ENCODE data around the gene CAPN1. TPM values are rescaled to one million over a fixed set of nuclear protein-coding genes. Genes with fewer than 3 reads are reported as not detected.
A peak's percentile ranks its signal among the peaks of the same experiment; 100 is the strongest.

Gene CAPN1
- total RNA-seq, result 100 to 1,000 TPM; 135 to 203 (median 161) TPM
- 100 to 1,000 TPM in 1 of 3 donors, 10 to 100 TPM in 2; 61.6 to 111 (median 73.3) TPM for polyA plus RNA-seq
- long read RNA-seq, donor 1, partial matches to known transcripts, result 14 of 20 reads
- long read RNA-seq, donor 1, other reads (novel, unspliced or antisense), result 6 of 20 reads
- long read RNA-seq, donor 2, partial matches to known transcripts, result 10 of 23 reads
- long read RNA-seq, donor 2, other reads (novel, unspliced or antisense), result 11 of 23 reads

GRCh38 chr11:65181569-65182257 is at the start of gene CAPN1:
Gene CAPN1, plus strand, starts transcription at chr11:65181928. Its CDS starts 774 bp downstream, at chr11:65182702.
- peaks cover 21 to 63% (median 36%) of the 10 kb centered on the region in 6 donors for H3K4me1 ChIP-seq
- intact Hi-C loops (cut with DNase I; ENCODE audit: low total_unique reads), result loop anchor here (5.0 kb wide), 1 partner anchor 64 kb away; the partner anchor contains the start of gene ZNHIT2
- DNase-seq, result peak; percentile 92
- peak within 1 kb of the TSS; percentile 57 to 98 (median 92) for H3K4me3 ChIP-seq
- no peaks in the 10 kb centered on the region for H3K9me3 ChIP-seq
- TF ChIP-seq POLR2AphosphoS5 (IDR thresholded peaks at IDR 0.05) (peak; percentile 36 to 53 (median 53)), POLR2A (IDR thresholded peaks at IDR 0.05) (no peak), CTCF (IDR thresholded peaks at IDR 0.05 in 8 of 11, conservative IDR thresholded peaks at IDR 0.05 in 3 of 11) (no peak)
- H3K36me3 ChIP-seq, result peaks cover 0 to 38% (median 13%) of the 10 kb centered on the region in 6 donors
- WGBS, 5 donors, result 0 to 1% (median 0%) methylated on average over 18 to 42 of the region's 43 CpGs
- H3K27ac ChIP-seq, result peak within 1 kb of the TSS; percentile 73 to 96 (median 89)
- no peaks in the 10 kb centered on the region for H3K27me3 ChIP-seq (replicated peaks in 1 of 7)

- peak; percentile 46 to 80 (median 70) for TF ChIP-seq POLR2AphosphoS5 (IDR thresholded peaks at IDR 0.05)
- no peak for TF ChIP-seq CTCF (IDR thresholded peaks at IDR 0.05 in 8 of 11, conservative IDR thresholded peaks at IDR 0.05 in 3 of 11)
- TF ChIP-seq POLR2A (IDR thresholded peaks at IDR 0.05), result peak in 1 of 3 donors; percentile 12
- Histone ChIP-seq H3K36me3 (peaks cover 9 to 57% (median 54%) of the 10 kb centered on the region in 6 donors), H3K27ac (peak overlapping the region; percentile 3 to 100 (median 96)), H3K4me3 (peak overlapping the region; percentile 77 to 99 (median 96)), H3K27me3 (replicated peaks in 1 of 7) (no peaks in the 10 kb centered on the region), H3K4me1 (peaks cover 38 to 85% (median 58%) of the 10 kb centered on the region in 6 donors), H3K9me3 (no peaks in the 10 kb centered on the region)
- intact Hi-C loops (cut with DNase I; ENCODE audit: low total_unique reads), result no loop called here
- WGBS, 5 donors, result 47 to 66% (median 55%) methylated on average over 9 to 10 of the region's 10 CpGs
- DNase-seq, result peak; percentile 89
Observed at GRCh38 chr11:65132238-65132987, 49.3 kb upstream of the CAPN1 start.

- peak overlapping the region; percentile 77 to 99 (median 96) for H3K4me3 ChIP-seq
- WGBS, 5 donors, result 32 to 48% (median 36%) methylated on average over 14 to 18 of the region's 18 CpGs
- TF ChIP-seq POLR2AphosphoS5 (IDR thresholded peaks at IDR 0.05), result peak; percentile 45 to 68 (median 64)
- TF ChIP-seq POLR2A (IDR thresholded peaks at IDR 0.05), result no peak
- TF ChIP-seq CTCF (IDR thresholded peaks at IDR 0.05 in 8 of 11, conservative IDR thresholded peaks at IDR 0.05 in 3 of 11), result no peak
- peak; percentile 93 for DNase-seq
- peaks cover 5 to 49% (median 47%) of the 10 kb centered on the region in 6 donors for H3K36me3 ChIP-seq
- H3K4me1 ChIP-seq, result peaks cover 38 to 84% (median 58%) of the 10 kb centered on the region in 6 donors
- H3K27me3 ChIP-seq (replicated peaks in 1 of 7), result no peaks in the 10 kb centered on the region
- intact Hi-C loops (cut with DNase I; ENCODE audit: low total_unique reads), result no loop called here
- H3K27ac ChIP-seq, result peak overlapping the region; percentile 3 to 100 (median 98)
- no peaks in the 10 kb centered on the region for H3K9me3 ChIP-seq
Observed at GRCh38 chr11:65132988-65133700, 48.6 kb upstream of the CAPN1 start.
